Measurements from ENCODE around the gene TP53I3.

DNA sequence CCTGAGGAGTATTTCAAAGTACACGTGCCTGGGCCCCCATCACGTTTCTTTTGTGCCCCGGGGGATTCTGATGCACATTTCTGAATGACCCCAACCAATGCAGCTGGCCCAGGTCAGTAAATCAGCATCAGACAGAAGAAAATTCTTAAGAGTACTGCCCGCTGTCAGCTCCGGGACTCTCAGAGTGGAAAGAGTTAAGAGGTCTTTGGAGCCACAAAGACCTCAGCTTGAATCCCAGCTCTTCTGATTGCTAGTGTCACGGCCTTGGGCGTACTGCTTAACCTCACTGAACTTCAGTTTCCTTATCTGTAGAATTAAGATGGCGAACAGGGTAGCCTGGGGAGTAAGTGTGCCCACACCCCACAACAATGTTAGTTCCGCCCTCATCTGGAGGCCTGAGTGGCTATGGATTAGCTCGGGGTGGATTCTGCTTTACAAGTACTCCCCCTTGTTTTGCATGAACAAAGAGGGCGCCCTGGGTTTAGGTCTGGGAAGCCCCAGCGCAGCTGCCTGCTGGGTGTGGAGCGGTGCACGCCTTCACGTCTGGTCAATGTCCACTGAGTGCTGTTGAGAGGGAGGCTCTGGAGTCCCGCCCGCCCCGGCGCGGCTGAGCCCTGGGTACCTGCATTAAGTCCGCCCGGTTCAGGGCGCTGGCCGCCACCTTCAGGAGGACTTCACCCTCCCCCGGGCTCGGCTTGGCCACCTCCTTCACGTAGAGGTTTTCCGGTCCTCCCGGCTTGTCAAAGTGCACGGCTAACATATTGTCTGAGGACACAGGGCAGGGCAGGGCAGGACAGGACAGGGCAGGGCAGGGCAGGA is 858 bp downstream of the TP53I3 start:
- TF ChIP-seq, protein P1, sequence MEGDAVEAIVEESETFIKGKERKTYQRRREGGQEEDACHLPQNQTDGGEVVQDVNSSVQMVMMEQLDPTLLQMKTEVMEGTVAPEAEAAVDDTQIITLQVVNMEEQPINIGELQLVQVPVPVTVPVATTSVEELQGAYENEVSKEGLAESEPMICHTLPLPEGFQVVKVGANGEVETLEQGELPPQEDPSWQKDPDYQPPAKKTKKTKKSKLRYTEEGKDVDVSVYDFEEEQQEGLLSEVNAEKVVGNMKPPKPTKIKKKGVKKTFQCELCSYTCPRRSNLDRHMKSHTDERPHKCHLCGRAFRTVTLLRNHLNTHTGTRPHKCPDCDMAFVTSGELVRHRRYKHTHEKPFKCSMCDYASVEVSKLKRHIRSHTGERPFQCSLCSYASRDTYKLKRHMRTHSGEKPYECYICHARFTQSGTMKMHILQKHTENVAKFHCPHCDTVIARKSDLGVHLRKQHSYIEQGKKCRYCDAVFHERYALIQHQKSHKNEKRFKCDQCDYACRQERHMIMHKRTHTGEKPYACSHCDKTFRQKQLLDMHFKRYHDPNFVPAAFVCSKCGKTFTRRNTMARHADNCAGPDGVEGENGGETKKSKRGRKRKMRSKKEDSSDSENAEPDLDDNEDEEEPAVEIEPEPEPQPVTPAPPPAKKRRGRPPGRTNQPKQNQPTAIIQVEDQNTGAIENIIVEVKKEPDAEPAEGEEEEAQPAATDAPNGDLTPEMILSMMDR (IDR thresholded peaks at IDR 0.05; ENCODE audit: insufficient read depth, low read depth, low read length) = no peak
- TF ChIP-seq EZH2 (IDR thresholded peaks at IDR 0.05; ENCODE audit: insufficient read depth, low read length) = no peak
